AG08396 (cell line): ENCODE data around the gene PEX5.
"Not testable (repeated sequence)": the region's sequence is repeated elsewhere in the genome, so short reads cannot be mapped to it uniquely, and the experiment has no call there.

Experiments used
- DNase-seq: peaks from one replicate; pipeline ENCODE4 v3.0.0; 2012; ENCODE audit warnings: low spot score, mixed read lengths

Gene PEX5

DNA sequence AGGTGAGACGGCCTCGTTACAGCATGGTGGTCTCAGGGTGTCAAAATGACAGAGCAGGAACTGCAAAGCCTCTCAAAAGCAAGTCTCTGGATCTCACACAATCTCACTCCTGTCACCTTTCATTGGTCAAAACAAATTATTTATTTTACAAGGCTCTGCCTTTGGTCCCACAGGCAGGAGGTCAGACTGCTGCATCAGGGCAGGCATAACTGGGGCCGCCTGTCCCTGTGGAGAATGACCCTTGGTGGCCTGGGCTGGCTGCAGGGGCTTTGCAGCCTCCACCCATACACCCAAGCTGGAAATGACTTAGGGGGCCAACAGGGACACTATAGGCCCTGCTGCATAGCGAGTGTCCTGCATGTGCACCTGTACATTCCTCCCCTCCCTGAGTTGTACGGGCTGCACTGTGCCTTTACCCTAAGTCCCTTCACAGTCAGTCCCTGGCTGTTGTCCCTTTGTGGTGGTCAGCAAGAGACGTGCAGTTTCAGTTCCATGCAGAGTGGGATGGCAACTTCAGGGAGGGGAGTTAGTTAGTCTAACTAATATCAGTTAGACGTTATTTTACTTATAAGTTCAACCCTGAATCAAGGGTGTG is 28.1 kb downstream of the PEX5 start:
- DNase-seq: no peak

DNA sequence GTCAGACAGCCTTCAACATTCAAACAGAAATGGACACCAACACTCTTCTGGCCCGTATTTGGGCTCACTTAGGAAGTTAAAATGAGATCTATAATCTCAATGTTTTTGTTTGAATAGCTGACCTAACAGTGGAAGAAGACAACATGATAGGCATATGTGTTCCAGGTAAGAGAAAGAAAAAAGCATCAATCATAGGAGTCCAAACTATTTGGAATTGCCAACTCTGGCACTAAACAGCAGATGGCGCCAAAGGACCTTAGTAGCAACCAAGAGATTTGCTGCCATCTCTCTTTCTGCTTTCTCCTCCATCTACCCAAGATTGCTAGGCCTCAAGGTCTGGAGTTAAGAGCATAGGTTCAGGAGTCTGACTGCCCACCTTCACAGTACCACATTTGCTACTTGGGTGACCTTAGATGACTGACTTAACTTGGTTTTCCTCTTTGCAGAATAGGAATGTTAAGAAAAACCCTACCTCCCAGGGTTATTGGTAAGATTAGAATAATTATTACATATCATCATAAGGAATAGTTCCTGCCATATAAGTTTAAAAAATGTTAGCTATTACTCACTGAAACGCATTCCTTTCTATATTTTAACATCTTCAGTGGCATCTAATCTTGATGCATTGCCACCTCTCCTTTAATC is 30.2 kb downstream of the PEX5 start:
- peak; percentile 65 for DNase-seq

DNA sequence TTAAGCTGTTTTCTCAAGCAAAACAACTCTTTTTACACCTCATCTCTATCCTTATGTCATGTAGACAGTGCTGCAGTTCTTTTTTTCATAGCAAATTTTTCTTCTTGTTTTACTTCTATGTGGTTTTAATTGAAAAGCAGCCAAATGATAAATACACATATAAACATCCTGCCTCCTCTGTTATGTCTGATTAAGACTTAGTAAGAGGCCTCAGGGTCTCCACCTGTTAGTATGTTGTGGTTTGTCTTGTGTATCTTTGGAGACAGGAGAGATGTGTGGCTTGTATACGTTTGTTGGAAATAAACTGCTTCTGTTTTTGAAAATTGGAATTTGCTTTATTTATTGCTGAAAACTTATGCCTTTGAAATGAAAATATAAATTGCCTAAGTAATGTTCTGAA is 32.0 kb downstream of the PEX5 start:
- no peak for DNase-seq

DNA sequence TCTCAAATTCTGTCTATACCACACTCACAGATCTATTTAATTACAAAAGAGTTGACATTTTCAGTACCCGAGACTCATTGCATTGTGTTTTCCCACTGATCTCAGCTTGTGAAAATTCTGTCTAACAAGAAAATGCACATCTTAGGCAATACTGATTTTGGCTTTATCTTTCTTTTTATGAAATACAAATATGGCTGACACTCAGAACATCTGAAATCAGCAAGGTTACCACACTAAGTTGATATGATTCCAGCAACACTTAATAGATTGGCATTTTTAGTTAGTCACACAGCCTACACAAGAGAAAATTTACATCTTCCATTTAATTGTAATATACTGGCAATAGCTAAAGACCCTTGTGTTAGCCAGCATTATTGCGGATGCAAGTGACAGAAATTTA is 40.3 kb downstream of the PEX5 start:
- DNase-seq: no peak

DNA sequence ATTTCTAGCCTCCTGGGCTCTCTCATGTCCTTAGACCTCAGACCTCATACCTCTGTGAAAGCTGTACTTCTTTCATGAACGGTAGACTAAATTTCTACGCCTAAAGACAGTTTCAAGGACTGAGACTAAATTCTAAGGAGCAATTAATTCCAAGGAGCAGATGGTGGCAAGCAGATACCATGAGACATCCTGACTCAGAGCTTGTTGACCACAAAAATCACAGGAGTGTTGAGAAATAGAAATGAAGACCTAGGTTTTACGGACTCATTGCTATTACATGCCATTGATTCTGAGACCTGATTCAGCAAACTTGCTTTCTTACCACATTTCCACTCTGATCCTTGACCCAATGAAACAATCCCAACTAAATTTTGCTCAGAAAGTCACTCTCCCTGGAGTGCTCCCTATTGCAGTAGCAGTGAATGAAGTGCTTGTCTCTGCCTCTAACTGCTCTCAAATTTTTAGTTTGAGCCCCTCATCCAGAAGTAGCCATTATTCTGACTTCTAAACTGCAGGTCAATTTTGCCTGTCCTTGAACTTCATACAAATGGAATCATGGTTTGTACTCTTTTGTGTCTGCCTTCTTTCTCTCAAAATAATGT is 52.0 kb downstream of the PEX5 start:
- DNase-seq: peak; percentile 10

DNA sequence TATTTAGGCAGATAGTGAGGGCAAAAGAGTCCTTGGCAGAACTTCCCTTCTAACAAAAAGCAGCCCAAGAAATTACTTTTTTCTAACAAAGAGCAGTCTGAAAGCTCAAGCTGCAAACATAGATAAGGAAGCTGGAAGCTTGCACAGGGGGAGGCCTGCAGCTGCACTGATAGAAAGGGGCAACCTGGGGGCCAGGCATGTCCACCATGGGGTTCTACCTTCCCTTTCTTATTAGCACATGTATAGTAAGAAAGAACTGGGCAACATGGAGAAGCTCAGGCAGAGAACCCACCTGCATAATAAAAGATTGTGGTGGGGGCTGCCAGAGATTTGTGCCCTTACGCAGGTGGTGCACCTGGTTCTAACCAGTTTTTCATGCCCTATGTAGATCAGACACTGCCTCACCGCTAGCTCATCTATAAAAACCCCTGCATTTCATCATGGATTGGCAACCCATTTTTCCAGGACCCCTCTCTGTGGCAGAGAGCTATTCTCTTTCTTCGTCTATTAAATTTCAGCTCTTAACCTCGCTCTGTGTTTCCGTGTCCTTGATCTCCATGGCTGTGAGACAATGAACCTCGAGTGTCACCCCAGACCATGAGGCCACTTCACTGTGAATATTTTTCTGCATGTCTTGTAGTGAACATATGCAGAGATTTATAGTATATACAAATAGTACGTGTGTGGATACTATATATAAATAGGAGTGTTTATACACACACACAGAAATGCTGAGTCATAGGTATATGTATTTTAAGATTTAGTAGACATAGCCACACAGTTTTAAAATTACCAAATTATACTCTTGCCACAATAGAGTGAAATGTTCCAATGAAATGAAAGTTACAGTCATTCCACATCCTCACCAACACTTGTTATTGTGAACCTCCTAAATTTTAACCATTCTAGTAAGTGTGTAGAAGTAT is 53.0 kb downstream of the PEX5 start:
- DNase-seq: no peak

DNA sequence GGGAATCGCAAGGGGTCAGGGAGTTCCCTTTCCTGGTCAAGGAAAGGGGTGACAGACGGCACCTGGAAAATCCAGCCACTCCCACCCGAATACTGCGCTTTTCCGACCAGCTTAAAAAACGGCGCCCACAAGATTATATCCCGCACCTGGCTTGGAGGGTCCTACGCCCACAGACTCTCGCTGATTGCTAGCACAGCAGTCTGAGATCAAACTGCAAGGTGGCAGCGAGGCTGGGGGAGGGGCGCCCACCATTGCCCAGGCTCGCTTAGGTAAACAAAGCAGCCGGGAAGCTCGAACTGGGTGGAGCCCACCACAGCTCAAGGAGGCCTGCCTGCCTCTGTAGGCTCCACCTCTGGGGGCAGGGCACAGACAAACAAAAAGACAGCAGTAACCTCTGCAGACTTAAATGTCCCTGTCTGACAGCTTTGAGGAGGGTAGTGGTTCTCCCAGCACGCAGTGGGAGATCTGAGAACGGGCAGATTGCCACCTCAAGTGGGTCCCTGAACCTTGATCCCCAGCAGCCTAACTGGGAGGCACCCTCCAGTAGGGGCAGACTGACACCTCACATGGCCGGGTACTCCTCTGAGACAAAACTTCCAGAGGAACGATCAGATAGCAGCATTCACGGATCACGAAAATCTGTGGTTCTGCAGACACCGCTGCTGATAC is 62.0 kb downstream of the PEX5 start:
- DNase-seq: not testable (repeated sequence)

DNA sequence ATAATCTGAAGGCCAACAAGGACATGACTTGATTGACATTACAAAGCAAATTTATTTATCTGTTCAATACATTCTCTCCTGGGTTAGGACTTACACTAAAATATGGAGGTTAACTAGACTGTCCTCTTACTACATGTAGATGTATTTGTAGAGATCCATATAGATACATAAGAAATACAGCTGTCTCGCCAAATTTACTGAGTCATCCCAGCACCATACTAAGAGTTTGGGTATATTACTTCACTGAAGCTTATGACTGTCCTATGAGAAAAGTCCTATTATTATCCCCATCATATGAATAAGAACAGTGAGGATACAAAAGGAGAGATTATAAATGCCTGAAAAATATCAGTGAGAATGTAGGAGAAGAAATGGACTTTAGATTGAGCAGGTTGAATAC is 69.6 kb downstream of the PEX5 start:
- no peak for DNase-seq
